Measurements from ENCODE around the gene GRIP2.

Gene GRIP2

DNA sequence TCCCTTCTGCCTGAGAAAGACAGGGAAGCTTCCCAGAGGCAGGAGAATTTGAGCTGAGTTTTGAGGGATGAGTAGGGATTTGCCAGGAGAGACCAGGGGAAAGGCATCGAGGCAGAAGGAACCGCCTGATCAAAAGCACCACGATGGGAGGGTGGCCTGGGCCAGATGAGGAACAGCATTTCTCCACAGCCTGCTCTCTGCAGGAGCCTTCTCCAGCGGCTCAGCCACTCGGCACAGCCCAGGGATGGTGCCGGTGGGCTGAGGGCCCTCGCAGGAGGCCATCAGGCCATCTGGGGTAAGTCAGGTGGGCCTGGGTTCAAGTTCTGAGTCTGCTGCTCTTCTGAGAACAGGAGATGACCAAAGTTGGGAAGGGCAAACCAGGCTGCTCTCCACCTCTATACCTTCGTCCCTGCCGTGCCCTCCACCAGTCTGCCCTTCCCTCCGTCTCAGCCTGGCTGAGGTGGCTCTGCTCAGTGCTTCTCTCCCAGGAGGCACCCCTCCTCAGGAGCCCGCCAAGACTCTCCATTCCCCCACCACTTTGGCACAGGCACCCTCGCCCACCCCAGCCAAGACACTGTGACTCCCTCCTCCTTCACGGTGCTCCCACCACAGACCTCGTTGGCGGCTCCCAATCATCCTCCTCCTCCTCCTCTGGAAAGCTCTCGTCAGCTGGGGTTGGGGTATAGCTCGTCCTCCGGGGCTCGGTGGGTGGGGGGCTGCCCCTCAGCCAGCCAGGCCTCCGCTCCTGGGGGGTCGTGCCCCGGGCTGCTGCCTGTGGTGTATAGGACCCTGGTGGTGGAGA lies 34.9 kb downstream of the GRIP2 start:
- no peak for DNase-seq

DNA sequence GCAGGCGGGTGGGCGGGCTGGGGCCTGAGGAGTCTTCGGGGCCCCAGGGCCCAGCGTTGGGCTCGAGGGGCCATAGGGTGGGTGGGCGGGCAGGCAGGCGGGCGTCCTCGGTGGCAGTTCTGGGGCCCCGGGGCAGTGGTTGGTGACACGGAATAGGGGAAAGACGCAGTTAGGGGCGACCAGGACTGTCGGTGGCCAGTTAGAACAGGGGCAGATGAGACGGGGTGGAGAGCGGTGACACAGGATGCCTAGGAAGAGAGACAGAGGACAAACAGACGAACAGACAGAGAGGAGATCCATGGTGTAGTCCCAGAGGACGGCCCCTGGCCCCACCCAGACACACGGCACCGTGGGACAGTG lies 36.5 kb downstream of the GRIP2 start:
- no peak for DNase-seq

DNA sequence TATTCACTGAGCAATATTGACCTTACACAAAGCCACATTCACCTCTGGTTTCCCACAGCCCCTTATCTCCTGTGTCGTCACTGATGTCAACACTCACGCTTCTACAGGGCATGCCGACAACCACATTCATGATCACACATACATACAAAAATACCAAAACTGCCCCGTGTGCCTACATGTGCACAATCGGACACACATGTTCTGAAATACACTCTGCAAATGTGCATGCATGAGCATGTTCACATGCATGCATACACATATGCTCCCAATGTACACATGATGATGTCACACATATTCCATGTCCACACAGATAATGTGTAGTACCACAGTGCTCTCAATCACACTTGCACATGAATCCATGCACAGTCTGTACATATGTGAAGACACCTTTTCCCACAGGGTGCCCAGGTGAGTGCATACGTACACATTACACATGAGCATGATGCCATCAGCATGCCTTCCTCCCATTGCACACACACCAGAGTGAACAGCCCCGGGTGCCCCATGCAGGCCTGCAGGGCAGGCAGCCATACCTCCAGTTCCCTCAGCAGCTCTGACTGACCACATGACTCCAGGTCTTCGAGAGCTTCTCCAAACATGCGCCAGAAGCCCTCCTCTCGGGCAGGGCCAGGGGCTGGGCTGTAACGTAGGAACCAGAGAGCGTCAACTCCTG lies 37.0 kb downstream of the GRIP2 start:
- no peak for DNase-seq

DNA sequence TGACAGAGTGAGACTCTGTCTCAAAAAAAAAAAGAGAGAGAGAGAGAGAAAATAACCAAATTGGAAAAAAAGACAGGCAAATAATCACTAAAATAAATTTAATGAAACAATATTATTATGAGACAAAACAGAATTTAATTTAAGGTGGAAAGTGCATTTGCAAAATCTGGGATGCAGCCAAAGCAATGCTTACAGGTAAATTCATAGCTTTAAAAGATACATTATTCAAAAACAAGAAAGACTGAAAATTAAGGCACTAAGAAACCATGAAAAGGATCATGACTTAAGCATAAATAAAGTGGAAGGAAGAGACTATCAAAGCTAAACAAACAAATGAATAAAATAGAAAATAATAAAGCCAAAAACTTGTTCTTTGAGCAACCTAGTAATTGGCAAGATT lies 37.7 kb downstream of the GRIP2 start:
- DNase-seq: no peak

DNA sequence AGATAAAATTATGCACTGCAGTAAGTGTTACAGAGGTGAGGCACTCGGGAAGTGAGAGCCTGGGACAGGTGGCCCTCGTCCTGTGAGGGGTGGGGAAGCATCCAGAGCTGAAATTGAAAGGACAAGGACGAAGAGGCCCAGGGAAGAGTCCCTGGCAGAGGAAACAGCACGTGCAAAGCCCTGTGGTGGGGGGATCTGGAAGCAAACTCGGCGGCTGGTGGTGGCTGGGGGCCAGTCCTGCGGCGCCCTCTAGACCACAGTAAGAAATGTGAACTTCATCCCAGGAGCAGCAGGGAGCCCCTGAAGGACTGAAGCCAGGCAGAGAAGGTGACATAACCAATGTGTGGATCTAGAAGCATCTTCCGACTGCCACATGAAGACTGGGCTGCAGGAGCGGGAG lies 42.8 kb downstream of the GRIP2 start:
- no peak for DNase-seq

DNA sequence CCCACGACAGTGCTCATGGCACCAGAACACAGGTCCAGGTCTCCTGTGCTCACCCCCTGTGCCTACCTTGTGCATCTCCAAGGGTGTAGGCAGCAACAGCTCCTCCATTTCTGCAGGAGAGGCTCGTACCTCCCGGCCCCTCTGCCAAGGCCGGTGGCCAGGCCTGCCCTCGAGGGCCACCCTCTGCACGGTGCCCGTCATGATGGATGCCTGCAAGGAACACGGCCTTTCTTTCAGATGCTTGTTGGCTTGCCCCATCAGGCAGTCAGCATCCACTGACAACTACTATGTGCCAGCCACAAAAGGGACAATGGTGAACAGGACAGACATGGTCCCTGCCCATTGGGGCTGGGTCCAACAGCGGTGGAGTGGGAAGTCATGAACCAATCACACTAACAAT lies 43.8 kb downstream of the GRIP2 start:
- no peak for DNase-seq

DNA sequence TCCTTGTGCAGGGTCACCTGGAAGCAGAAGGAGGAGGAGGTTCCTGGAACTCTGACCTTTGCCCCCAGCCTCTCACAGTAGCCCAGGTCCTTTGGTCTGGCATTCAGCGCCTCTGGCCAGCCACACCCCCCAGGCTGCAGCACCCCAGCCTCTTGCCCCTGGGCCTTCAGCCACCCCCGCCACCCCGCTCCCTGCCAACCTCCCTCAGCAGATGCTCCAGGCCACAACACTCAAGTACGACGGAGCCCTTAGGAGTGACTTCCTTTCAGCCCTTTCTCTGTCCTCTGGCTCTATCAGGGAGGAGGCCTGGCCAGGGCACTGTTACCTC lies 45.2 kb downstream of the GRIP2 start:
- DNase-seq: no peak

DNA sequence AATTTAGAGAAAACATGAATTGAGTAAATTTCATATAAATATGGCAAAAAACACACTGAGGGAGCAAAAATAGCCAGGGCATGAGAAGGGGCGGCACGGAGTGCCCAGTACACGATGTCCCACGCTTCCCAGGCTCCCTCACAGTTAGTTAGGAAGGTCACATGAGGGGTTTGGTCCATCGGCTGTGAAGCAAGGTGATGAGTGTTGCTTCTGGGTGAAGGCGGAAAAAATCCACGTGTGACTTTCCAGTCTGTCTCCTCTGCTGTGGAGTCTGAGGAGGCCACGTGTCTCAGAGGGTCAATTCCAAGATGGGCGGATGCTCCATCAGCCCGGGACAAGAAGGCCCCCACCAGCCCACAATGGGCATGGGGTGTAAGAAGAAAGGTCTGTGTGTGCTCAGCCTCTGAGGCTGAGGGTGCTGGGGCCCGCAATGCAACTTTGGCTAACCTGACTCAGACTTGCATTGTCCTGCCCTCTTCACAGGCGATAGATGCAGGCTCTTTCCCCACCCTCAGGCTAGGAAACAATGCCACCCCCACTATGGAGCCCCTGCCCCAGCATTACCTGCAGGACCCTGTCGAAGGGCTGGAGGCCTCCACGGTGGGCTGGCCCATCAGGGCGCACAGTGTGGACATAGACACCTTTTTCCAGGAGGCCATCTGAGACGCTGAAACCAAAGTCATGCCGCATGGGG lies 45.7 kb downstream of the GRIP2 start:
- DNase-seq: no peak

DNA sequence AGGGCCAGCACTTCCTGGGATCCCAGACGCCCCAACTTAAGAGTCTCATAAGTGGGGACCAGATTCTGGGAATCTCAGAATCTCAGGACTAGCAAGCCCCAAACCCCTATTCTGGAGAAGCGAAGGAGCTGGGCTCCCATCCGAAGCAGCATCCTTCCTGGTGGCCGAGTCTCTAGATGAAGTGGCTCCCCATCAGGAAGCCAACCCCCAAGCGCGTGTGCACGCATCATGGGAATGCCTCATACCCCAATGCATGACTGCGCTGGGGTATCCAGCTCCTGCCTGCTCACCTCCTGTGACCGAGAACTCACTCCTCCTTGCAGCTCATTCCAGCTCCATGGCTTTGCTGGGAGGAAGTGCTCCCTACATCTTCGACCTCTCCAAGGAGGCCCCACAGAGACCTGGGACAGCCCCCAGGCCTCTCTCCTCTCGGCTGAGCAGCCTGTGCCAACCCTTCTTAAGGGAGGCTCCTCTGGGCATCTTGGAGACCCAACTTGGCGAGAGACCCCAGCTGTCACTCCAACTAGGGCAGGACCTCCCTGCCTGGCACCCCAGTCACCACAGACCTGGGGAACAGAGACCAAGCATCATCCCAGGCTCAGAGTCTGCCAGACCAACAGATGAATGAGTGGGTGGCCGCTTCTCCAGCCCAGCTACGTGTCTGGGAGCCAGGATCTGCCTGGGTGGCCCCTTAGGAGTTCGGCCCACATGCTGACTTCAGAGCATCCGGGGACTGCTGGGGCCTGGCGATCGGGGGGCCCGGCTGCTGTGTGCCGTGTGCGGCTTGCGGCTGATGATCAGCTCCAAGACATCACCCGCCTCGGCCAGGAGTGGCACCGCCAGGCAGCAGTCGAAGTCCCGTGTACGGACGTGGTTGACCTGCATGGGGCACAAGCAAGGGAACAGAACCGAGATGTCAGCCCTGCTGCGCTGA lies 46.9 kb downstream of the GRIP2 start:
- no peak for DNase-seq

DNA sequence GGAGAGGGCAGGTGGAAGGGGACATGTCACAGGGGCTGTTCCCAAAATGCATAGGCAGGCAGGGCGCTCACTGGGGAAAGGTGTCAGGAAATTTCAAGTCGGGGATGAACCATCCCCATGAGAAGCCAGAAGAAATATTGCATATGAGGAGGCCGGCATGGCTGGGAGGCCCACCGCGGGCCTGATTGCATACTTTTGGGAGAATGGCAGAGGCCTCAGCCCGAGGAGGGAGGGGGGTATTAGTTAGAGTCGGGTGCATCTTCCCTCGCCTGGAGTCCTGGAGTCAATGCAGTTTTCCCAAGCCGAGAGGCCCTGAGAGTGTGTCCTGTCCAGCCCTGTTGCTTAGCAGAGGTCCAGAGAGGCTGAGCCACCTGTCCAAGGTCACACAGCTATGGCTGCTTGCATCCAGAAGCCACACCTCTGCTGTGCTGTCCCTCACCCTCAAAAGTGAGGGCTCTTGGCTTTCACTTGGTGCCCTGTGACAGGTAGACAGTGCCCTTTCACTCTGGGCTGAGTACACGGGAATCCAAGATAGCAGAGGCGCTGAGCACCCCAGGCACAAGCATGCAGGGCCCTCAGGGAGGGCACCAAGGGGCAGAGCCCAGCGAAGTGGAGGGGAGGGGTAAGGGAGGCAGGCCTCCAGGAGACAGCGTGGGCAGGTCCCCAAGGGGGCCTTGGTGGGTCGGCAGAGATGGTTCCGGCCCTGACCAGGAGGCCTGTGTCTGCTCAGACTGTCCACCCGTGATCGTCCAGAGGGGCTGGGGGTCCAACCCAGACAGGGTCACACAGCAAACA lies 48.5 kb downstream of the GRIP2 start:
- no peak for DNase-seq

DNA sequence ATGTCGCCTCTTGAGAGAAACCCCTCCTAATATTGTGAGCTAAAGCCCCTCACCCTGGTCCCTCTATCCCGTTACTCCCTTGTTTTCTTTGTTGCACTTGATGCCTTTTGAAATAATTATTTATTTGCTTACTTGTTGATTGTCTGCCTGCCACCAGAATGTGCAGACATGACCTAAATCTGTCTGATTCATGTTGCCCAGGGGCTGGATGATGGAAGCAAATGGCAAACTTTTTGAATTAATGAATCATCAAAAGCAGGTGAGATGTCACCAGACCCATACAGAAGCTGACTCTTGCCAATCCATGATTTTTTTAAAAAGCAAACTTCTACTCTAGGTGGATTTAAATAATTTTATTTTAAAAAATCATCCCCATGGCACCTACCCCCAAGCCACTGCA lies 49.3 kb downstream of the GRIP2 start:
- DNase-seq: no peak

DNA sequence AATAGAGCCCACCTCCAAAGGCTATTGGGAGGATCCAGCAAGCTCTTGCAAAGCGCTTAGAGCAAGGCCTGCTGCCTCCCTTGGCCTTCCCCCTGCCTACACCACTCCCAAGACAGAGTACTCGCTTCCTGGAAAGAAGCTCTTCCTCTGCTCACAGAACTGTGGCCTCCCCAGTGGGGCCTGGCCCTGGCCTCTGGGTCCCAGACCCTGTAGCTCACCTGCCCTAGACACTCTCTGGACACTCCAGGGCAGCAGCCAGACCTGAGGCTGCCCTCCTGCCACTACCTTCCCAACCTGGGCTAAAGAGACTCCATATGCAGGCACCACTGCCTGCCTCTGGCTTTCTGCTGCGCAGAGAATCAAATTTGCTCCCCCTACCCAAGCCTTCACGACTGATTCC lies 49.9 kb downstream of the GRIP2 start:
- no peak for DNase-seq

DNA sequence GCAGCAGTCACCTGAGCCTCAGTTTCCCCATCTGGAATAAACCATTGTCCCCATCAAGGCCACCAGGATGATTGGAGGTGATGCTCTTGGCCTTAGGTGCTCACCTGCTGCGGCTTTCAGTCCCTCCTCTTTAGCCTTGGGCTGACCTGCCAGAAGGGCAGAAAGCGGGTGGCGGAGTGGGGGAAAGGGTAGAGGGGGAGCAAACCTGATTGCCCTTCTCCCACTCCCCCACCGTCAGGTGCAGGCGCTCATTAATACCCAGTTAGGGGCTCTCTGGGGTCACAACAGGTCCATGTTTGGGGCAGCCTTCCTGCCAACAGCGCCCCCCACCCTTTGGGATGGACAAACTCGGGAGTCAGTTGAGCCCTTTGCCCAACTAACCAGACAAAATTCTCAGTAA lies 50.5 kb downstream of the GRIP2 start:
- no peak for DNase-seq

DNA sequence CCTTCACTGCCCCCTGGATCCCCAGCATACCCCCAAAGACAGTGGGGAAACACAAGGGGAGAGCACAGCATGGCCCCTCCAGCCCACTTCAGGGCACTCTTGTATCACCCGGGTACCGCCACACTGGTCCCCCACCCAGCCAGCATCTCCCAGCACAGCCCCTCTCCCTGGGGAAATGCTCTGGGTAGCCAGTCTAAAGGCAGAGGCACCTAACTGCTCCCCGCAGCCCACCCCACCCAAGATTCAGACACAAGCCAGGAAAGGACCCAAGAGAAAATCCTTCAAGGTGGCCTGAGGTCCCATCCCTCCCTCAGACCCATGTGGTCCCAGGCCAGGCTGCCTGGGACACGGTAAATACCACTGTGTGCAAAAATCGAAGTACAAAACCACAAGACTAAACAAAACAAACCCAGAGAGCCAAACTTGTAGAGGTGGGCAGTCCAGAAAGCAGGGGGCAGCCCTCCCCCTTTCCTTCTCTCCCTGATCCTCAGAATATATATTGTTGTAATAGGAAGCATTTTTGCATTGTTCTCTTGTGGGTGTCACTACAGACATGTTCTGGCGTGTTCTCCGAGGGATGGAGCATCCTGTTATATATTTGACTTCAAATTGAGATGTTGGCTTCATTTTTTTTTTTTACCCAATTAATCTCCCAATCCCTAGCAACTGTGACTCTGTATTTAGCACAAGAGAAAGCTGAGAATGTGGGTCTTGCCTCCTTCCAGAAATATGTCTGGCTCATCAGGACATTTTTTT lies 51.7 kb downstream of the GRIP2 start:
- no peak for DNase-seq

DNA sequence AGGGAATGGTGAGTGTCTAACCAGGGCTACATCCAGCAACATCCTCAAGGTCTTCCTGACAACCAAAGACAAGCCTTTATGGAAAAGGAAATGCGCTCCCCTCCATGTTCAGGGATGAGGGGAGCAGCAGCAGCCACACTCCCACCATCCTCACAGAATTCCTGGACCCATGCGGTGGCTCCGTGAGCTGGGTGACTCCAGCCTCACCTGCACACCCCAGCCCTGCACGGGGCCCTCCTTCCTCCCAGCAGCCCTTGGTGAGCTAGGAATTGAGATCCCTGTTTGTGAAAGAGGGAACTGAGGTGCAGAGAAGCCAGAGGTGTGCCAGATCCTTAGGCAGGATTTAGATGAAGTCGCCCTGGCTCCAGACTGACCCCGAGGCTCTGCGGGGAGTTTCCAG lies 52.3 kb downstream of the GRIP2 start:
- no peak for DNase-seq

DNA sequence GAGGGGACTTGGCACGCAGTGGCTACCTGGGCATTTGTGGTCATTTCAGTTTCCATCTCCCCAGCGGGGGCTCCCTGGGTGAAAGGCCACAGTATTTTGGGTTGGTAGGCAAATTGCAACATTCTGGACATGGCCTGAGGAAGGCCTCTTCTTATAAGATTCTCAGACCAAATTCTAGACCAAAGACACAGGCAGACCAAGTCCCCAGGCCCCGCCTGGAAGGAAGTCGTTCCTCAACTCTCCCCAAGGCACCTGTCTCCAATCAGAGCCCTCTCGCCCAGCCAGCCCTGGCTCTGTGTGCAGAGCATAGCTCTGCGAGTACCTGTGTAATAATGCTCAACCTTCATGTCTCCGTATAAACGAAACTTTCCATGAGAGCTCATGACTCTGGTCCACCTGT lies 53.1 kb downstream of the GRIP2 start:
- no peak for DNase-seq

DNA sequence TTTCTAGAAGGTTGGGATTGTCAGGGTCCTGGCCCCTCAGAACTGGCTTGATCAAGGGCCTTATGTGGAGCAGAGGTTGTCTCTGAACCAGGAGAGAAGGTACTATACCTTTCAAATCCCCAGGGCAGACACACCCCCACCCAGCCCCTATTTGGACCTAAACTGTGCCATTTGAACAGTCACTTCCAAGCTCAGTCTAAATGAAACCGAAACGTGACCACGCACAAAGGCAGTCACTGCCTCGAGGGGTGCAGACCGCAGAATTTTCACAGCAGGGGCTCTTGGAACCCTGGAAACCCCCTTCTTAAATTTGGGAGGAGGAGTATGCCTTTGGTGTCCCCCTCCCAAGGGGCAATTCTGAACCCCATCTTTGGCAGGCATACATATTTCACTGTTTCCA lies 53.7 kb downstream of the GRIP2 start:
- no peak for DNase-seq

DNA sequence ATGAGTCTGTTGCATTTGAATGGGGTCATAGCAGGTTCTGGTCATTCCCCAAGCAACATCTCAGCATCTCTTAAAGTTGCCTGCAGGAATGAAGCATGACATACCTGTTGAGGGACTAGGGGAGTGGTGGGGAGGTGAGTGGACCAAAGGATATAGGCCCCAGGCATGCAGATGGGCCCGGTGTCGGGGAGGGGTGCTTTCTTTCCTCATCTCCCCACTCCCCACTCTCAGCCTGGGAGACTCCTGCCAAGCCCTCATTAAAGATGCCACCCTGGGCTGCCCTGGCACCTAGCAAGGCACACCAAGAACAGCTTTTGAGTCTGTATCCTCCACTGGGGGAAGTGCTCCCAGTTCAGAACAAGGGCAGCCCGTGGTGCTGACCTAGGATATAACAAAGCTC lies 54.2 kb downstream of the GRIP2 start:
- no peak for DNase-seq

DNA sequence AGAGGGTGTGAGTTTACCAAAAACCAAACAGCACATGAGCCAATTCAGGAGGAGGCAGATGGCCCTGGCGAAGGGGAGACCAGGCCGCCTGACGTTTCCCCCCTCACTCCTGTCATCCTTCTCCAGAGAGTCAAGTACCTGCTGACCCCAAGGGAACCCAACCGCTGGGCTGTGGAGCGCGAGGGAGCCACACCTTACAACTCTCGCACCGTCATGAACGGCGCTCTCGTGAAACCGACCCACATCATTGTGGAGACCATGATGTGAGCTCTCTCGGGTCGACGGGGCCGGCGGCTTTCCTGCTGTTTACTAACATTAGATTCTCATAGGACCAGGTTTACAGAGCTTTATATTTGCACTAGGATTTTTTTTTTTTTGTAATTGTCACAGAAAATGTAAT lies 55.4 kb downstream of the GRIP2 start:
- no peak for DNase-seq

DNA sequence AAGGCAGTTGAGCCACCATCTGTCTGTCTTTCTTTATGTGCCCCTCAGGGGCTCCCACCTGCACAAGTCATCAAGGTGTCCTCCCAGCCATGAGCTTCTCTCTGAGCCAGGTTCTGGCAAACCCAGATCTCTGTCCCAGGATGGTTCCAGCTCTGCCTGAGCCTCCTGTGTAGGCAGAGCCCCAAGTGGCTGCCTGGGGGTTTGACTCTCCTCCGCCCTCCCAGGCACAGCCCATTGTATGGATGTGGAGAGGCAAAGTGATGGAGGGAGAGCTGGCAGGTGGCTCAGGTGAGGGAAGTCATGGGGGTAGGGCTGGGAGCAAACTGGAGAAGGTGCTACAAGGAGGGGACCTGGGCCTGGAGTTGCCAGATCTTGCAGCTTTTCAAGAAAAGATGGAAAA lies 56.9 kb downstream of the GRIP2 start:
- DNase-seq: no peak

DNA sequence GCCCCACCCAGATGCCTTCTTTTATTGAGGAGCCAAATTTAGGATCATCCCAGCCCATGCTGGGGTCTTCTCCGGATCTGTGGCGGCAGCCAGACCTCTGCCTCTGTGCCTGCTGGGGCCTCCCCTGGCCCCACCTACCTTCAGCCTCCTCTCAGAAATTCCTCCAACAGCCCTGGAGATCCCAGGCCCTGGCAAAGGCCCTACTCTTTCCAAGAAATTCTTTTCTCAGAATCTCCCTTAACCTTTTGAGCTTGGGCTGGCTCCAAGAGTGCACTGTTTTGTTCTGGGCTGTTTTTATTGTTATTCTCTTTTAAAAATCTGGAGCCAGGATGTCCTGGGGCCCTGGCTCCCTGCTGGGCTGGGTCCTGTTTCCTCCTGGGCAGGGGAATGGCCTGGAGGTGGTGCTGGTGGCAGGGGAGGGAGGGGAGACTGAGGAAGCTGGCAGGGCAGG lies 57.8 kb downstream of the GRIP2 start:
- DNase-seq: no peak

DNA sequence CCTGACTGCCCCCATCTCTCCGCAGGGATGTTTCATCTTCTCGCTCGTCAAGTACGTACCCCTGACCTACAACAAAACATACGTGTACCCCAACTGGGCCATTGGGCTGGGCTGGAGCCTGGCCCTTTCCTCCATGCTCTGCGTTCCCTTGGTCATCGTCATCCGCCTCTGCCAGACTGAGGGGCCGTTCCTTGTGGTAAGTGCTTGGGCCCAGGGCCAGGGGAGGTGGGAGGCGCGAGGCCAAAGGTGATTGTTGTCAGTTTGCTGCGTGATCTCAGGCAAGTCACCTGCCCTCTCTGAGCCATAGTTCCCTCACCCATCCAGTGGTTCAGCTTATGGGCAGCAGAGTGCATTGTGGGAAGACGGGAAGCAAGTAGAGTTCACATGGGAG lies 58.5 kb downstream of the GRIP2 start:
- no peak for DNase-seq

Measured in bone marrow (tissue), 2 donors.